NT2/D1 (cell line): ENCODE data around the gene GRIN3B.
A peak's percentile ranks its signal among the peaks of the same experiment; 100 is the strongest.

ENCODE experiments used
- DNase-seq: peaks from one replicate; pipeline ENCODE4 v3.0.0-alpha.2; 2011; ENCODE audit warnings: low read depth, low spot score
- H3K27me3 ChIP-seq: 2 replicates; pipeline ENCODE4 v1.6.0; 2011; ENCODE audit warnings: mild to moderate bottlenecking; ENCODE audit not compliant: insufficient read length, insufficient read depth
- H3K36me3 ChIP-seq: 2 replicates; pipeline ENCODE4 v1.6.1; 2011; ENCODE audit warnings: mild to moderate bottlenecking, low read length, mixed read lengths; ENCODE audit not compliant: insufficient read depth, insufficient read length
- H3K4me1 ChIP-seq: 2 replicates; pipeline ENCODE4 v1.5.1; 2011; ENCODE audit not compliant: insufficient read depth, insufficient read length
- H3K4me3 ChIP-seq: 2 replicates; pipeline ENCODE4 v1.5.1; 2011; ENCODE audit warnings: low read depth; ENCODE audit not compliant: insufficient read length
- H3K9ac ChIP-seq: 2 replicates; pipeline ENCODE4 v1.6.0; 2011; ENCODE audit warnings: low read depth; ENCODE audit not compliant: insufficient read length
- H3K9me3 ChIP-seq: 2 replicates; pipeline ENCODE4 v1.5.1; 2011; ENCODE audit warnings: mild to moderate bottlenecking, low read length; ENCODE audit not compliant: insufficient read depth
- SUZ12 ChIP-seq: IDR thresholded peaks from 2 replicates; pipeline ENCODE4 v1.6.1; 2011; ENCODE audit not compliant: insufficient read length, insufficient read depth; ENCODE audit errors: extremely low read depth
- YY1 ChIP-seq: IDR thresholded peaks from 2 replicates; pipeline ENCODE4 v1.6.1; 2011; ENCODE audit not compliant: insufficient read length, insufficient read depth
- ZNF274 ChIP-seq: IDR thresholded peaks from 2 replicates; pipeline ENCODE4 v1.6.1; 2011; ENCODE audit warnings: mild to moderate bottlenecking, low read depth, low read length

Gene GRIN3B, protein sequence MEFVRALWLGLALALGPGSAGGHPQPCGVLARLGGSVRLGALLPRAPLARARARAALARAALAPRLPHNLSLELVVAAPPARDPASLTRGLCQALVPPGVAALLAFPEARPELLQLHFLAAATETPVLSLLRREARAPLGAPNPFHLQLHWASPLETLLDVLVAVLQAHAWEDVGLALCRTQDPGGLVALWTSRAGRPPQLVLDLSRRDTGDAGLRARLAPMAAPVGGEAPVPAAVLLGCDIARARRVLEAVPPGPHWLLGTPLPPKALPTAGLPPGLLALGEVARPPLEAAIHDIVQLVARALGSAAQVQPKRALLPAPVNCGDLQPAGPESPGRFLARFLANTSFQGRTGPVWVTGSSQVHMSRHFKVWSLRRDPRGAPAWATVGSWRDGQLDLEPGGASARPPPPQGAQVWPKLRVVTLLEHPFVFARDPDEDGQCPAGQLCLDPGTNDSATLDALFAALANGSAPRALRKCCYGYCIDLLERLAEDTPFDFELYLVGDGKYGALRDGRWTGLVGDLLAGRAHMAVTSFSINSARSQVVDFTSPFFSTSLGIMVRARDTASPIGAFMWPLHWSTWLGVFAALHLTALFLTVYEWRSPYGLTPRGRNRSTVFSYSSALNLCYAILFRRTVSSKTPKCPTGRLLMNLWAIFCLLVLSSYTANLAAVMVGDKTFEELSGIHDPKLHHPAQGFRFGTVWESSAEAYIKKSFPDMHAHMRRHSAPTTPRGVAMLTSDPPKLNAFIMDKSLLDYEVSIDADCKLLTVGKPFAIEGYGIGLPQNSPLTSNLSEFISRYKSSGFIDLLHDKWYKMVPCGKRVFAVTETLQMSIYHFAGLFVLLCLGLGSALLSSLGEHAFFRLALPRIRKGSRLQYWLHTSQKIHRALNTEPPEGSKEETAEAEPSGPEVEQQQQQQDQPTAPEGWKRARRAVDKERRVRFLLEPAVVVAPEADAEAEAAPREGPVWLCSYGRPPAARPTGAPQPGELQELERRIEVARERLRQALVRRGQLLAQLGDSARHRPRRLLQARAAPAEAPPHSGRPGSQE

DNA sequence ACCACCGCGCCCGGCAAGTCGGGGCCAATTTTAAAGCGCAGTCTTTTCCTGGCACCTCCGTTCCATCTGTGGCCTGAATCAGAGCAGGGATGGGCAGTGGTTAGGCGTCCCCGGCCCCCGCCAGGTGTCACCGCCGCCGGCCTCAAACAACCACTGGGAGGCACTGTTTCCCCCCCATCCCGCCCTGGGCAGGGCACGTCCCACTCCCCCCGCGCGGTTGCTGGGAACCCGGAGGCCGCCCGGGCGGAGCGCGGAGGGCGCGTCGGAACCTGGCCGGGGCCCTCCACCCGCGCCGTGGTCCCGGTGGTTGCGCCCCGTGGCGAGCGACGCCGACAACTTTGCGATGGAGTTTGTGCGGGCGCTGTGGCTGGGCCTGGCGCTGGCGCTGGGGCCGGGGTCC is at the start of gene GRIN3B:
GRIN3B (plus strand) TSS at position 325 of the 400 bp plus-strand sequence; CDS start at position 344, 19 bp downstream.
- peaks cover 9% of the 10 kb centered on the region for H3K4me1 ChIP-seq
- TF ChIP-seq SUZ12 (no peak), ZNF274 (no peak), YY1 (no peak)
- H3K4me3 ChIP-seq, result peak within 1 kb of the TSS; percentile 30
- no peaks in the 10 kb centered on the region for H3K9me3 ChIP-seq
- H3K36me3 ChIP-seq, result peaks cover 12% of the 10 kb centered on the region
- peaks cover 24% of the 10 kb centered on the region for H3K27me3 ChIP-seq
- peak within 1 kb of the TSS; percentile 58 for H3K9ac ChIP-seq
- no peak for DNase-seq

DNA sequence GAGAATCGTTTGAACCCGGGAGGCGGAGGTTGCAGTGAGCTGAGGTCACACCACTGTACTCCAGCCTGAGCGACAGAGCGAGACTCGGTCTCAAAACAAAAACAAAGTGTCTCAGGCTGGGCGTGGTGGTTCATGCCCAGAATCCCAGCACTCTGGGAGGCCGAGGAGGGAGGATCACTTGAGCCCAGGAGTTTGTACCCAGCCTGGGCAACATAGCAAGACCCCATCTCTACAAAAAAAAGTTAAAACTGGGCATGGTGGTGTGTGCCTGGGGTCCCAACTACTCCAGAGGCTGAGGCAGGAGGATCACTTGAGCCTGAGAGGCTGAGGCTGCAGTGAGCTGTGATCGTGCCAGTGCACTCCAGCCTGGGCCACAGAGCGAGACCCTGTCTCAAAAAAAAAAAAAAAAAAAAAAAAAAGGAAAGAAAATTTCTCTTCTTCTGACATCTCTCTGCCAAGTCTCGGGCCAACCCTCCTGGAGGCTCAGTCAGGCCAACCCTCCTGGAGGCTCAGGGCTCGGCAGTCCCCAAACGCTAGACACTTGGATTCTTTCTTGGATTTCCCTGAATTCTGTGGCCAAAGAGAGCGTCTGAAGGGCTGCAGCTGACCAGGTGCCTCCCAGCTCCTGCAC is 48.1 kb upstream of the GRIN3B start:
- Histone ChIP-seq H3K9ac (peak overlapping the region; percentile 42), H3K4me3 (no peak overlapping the region), H3K36me3 (peaks cover 21% of the 10 kb centered on the region), H3K9me3 (no peaks in the 10 kb centered on the region), H3K4me1 (peaks cover 42% of the 10 kb centered on the region), H3K27me3 (no peaks in the 10 kb centered on the region)
- TF ChIP-seq SUZ12 (no peak), YY1 (no peak), ZNF274 (no peak)
- DNase-seq, result no peak

DNA sequence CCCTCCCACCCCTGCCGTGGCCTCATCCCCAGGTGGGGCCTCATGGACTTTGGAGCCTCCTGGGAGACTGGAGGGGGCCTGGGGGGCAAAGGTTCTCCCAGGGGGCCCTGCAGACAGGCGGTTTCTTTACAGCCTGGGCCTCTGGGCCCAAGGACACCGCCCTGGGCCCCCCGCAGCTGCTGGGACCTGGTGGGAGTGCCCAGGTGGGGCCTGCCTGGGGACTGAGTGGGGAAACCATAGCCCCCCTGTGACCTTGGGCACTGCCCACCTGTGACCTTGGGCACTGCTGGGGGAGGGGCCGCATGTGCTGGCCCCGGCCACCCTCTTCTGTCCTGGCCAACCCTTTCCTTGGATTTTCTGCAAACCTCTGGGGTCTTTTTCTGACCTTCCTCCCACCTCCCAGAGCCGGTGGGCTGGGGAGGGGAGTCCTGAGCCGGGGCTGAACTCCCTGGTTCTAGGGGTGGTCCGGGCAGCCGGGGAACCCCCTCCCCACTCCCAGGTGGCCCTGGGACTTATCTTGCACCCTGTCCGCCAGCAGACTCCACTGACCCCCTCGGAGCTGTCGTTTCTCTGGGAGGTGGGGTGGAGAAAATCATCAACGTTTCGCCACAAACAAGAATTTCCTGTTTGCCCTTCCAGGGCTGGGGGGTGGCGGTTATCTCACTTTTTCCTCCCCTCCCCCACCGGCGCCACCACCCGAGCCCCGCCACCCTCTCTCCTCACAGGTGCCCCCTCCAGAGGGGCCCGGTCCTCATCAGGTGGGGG is 47.4 kb upstream of the GRIN3B start:
- H3K27me3 ChIP-seq, result no peaks in the 10 kb centered on the region
- H3K9ac ChIP-seq, result peak overlapping the region; percentile 42
- no peak for DNase-seq
- no peak overlapping the region for H3K4me3 ChIP-seq
- H3K36me3 ChIP-seq, result peaks cover 14% of the 10 kb centered on the region
- TF ChIP-seq YY1 (no peak), SUZ12 (no peak), ZNF274 (no peak)
- H3K9me3 ChIP-seq, result no peaks in the 10 kb centered on the region
- peaks cover 42% of the 10 kb centered on the region for H3K4me1 ChIP-seq

DNA sequence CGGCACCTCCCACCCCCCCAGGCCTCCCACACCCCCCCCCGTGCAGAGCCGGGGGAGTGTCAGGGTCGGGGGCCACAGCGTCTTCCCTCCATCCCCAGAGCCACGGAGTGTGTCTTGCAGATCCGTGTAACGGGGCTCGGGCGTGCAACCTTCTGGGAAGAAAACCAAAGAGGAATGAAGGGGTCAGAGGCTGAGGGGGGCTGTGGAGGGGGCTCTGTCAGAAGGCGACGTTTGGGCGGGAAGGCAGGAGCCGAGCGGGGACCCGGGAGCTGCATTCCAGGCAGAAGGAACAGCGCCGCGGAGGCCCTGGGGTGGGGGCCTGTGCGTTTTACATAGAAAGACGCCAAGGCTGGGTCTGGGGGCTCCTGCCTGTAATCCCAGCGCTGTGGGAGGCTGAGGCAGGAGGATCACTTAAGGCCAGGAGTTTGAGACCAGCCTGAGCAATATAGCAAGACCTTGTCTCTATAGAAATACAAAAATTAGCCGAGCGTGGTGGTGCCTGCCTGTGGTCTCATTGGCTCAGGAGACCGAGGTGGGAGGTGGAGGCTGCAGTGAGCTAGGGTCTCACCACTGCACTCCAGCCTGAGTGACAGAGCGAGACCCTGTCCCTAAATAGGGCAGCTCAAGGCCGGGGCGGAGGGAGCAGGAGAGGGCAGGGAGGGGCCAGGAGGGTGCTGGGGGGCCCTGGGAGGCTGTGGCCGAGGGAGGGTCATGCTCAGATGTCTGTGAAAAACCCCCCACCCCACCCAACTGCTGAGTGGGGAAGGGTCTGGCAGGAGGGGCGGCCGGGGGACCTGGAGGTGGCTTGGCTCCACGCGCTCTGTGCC is 46.6 kb upstream of the GRIN3B start:
- TF ChIP-seq SUZ12 (no peak), YY1 (no peak), ZNF274 (no peak)
- peak overlapping the region; percentile 42 for H3K9ac ChIP-seq

DNA sequence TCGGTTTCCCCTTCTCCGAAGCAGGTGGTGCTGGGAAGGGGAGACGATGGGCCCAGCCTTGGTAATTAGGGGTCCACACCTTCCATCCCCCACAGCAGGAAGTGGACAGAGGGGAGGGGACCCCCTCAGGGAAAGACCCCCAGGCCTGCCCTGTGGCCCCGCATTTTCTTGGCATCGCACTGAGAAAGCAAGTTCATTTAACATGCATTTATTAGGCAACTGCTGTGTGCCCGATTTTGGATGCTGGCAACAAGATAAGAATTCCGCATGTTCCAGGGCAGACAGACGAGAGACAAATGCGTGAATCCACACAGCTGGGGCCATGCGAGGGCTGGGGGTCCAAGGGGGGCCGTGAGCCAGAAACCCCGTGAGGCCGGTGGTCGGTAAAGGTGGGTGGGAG is 45.9 kb upstream of the GRIN3B start:
- H3K9me3 ChIP-seq, result no peaks in the 10 kb centered on the region
- TF ChIP-seq YY1, result no peak
- TF ChIP-seq ZNF274, result no peak
- TF ChIP-seq SUZ12, result no peak
- H3K36me3 ChIP-seq, result peaks cover 14% of the 10 kb centered on the region
- no peak for DNase-seq
- peak overlapping the region; percentile 42 for H3K9ac ChIP-seq
- H3K27me3 ChIP-seq, result no peaks in the 10 kb centered on the region
- H3K4me1 ChIP-seq, result peaks cover 40% of the 10 kb centered on the region
- H3K4me3 ChIP-seq, result no peak overlapping the region

More for the DNA sequence above, 46.6 kb upstream of the GRIN3B start:
- Histone ChIP-seq H3K27me3 (no peaks in the 10 kb centered on the region), H3K4me3 (no peak overlapping the region), H3K36me3 (peaks cover 7% of the 10 kb centered on the region), H3K9me3 (no peaks in the 10 kb centered on the region), H3K4me1 (peaks cover 40% of the 10 kb centered on the region)
- no peak for DNase-seq
